HepG2 (cell line): ENCODE results near the gene PROC.

ENCODE experiments used
- AGO2 ChIP-seq: fragments of 200-400 bp; formaldehyde crosslinking; optimal IDR thresholded peaks from 2 replicates; pipeline ENCODE3; 2017; ENCODE audit warnings: mild to moderate bottlenecking, low read depth, low read length, moderate library complexity
- BCL3 ChIP-seq: sonication (generic); formaldehyde crosslinking; IDR thresholded peaks from 2 replicates; pipeline ENCODE4 v1.5.1; 2020; ENCODE audit warnings: mild to moderate bottlenecking, missing genetic modification reagents, moderate library complexity
- EP300 ChIP-seq, 3 experiments: sonication (generic) in 1 of 3; formaldehyde crosslinking in 1 of 3; IDR thresholded peaks; 2 replicates each; pipeline versions ENCODE4 v1.5.1 to v1.6.1; 2011 to 2020; ENCODE audit warnings: low read depth in 2 of 3, low read length in 2 of 3, borderline replicate concordance in 1 of 3, improper control_type of control experiment in 1 of 3, mild to moderate bottlenecking in 1 of 3, missing genetic modification reagents in 1 of 3, moderate library complexity in 1 of 3
- JUN ChIP-seq: sonication (generic); formaldehyde crosslinking; IDR thresholded peaks from 2 replicates; pipeline ENCODE4 v1.4.0; 2020; ENCODE audit warnings: mild to moderate bottlenecking, missing genetic modification reagents
- KDM5A ChIP-seq: fragments of 200-600 bp; sonication (generic); IDR thresholded peaks from 2 replicates; pipeline ENCODE4 v1.7.0; 2018; ENCODE audit warnings: antibody characterized with exemption, mild to moderate bottlenecking, low read length, borderline replicate concordance
- NCOA2 ChIP-seq: sonication (generic); formaldehyde crosslinking; IDR thresholded peaks from 2 replicates; pipeline ENCODE4 v1.8.0; 2022; ENCODE audit warnings: inconsistent platforms
- REST ChIP-seq, 2 experiments: IDR thresholded peaks; 2 replicates each; pipeline ENCODE4 v1.6.1; 2011 to 2012; ENCODE audit warnings: low read length in 2 of 2, borderline replicate concordance in 1 of 2, low read depth in 1 of 2, mild to moderate bottlenecking in 1 of 2, moderate library complexity in 1 of 2
- TOE1 ChIP-seq: sonication (generic); formaldehyde crosslinking; IDR thresholded peaks from 2 replicates; pipeline ENCODE4 v1.4.0; 2020; ENCODE audit warnings: mild to moderate bottlenecking, missing genetic modification reagents
- ZNF121 ChIP-seq: sonication (generic); formaldehyde crosslinking; IDR thresholded peaks from 2 replicates; pipeline ENCODE4 v1.5.0; 2020; ENCODE audit warnings: mild to moderate bottlenecking, missing genetic modification reagents
- ZNF501 ChIP-seq: sonication (generic); formaldehyde crosslinking; IDR thresholded peaks from 2 replicates; pipeline ENCODE4 v1.5.1; 2020; ENCODE audit warnings: mild to moderate bottlenecking, moderate library complexity, missing genetic modification reagents
- ZNF549 ChIP-seq: sonication (generic); formaldehyde crosslinking; IDR thresholded peaks from 2 replicates; pipeline ENCODE4 v1.5.0; 2020; ENCODE audit warnings: missing genetic modification reagents
- ZNF609 ChIP-seq: sonication (generic); formaldehyde crosslinking; IDR thresholded peaks from 2 replicates; pipeline ENCODE4 v1.4.0; 2020; ENCODE audit warnings: mild to moderate bottlenecking, missing genetic modification reagents, borderline replicate concordance
- ZNF639 ChIP-seq: conservative IDR thresholded peaks from 2 replicates; pipeline ENCODE4 v1.6.1; 2018; ENCODE audit warnings: missing genetic modification reagents
- TF ChIP-seq, protein P1 (sequence below): sonication (generic); formaldehyde crosslinking; IDR thresholded peaks from 2 replicates; pipeline ENCODE4 v1.5.0; 2020; ENCODE audit warnings: mild to moderate bottlenecking, missing genetic modification reagents, moderate library complexity

GRCh38 chr2:127376257-127376656 is 42.0 kb upstream of the PROC start:
- TF ChIP-seq TOE1 (CRISPR knock-in tag): no peak
- no peak for TF ChIP-seq ZNF549
- TF ChIP-seq BCL3 (CRISPR knock-in tag): no peak
- TF ChIP-seq EP300 (IDR thresholded peaks at IDR 0.05; ENCODE audit: low read depth in 2 of 2, low read length in 2 of 2): peak in 1 of 2 experiments; percentile 2; a peak in 1 of 4 replicates
- no peak for TF ChIP-seq EP300 (CRISPR knock-in tag; IDR thresholded peaks at IDR 0.05; ENCODE audit: borderline replicate concordance)
- no peak for TF ChIP-seq ZNF639 (CRISPR knock-in tag)
- TF ChIP-seq, protein P1, sequence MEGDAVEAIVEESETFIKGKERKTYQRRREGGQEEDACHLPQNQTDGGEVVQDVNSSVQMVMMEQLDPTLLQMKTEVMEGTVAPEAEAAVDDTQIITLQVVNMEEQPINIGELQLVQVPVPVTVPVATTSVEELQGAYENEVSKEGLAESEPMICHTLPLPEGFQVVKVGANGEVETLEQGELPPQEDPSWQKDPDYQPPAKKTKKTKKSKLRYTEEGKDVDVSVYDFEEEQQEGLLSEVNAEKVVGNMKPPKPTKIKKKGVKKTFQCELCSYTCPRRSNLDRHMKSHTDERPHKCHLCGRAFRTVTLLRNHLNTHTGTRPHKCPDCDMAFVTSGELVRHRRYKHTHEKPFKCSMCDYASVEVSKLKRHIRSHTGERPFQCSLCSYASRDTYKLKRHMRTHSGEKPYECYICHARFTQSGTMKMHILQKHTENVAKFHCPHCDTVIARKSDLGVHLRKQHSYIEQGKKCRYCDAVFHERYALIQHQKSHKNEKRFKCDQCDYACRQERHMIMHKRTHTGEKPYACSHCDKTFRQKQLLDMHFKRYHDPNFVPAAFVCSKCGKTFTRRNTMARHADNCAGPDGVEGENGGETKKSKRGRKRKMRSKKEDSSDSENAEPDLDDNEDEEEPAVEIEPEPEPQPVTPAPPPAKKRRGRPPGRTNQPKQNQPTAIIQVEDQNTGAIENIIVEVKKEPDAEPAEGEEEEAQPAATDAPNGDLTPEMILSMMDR (CRISPR knock-in tag): no peak
- TF ChIP-seq ZNF121: no peak
- TF ChIP-seq JUN (CRISPR knock-in tag): no peak
- TF ChIP-seq AGO2: no peak
- TF ChIP-seq NCOA2 (CRISPR knock-in tag): no peak
- no peak for TF ChIP-seq KDM5A
- no peak for TF ChIP-seq REST (IDR thresholded peaks at IDR 0.05; ENCODE audit: borderline replicate concordance in 1 of 2, low read depth in 1 of 2, low read length in 2 of 2)
- no peak for TF ChIP-seq ZNF501 (CRISPR knock-in tag)
- TF ChIP-seq ZNF609 (CRISPR knock-in tag): no peak
